Measurements from ENCODE around the gene APBA1.

GRCh38 chr9:69647804-69648203 lies 24.4 kb downstream of the APBA1 start:
- TF ChIP-seq CTCF (IDR thresholded peaks at IDR 0.05), result no peak
- no peak for TF ChIP-seq POLR2A (IDR thresholded peaks at IDR 0.05)

Data from heart left ventricle (tissue), 13 donors.